GM12874 (cell line): Measurements from ENCODE around the gene POU2F3.

Experiments
- TF ChIP-seq, protein P1 (sequence below): IDR thresholded peaks from 2 replicates; pipeline ENCODE4 v1.5.1; 2011; ENCODE audit warnings: low read depth, mild to moderate bottlenecking, control low read depth, low read length, moderate library complexity; ENCODE audit not compliant: insufficient read depth

The POU2F3 gene

DNA sequence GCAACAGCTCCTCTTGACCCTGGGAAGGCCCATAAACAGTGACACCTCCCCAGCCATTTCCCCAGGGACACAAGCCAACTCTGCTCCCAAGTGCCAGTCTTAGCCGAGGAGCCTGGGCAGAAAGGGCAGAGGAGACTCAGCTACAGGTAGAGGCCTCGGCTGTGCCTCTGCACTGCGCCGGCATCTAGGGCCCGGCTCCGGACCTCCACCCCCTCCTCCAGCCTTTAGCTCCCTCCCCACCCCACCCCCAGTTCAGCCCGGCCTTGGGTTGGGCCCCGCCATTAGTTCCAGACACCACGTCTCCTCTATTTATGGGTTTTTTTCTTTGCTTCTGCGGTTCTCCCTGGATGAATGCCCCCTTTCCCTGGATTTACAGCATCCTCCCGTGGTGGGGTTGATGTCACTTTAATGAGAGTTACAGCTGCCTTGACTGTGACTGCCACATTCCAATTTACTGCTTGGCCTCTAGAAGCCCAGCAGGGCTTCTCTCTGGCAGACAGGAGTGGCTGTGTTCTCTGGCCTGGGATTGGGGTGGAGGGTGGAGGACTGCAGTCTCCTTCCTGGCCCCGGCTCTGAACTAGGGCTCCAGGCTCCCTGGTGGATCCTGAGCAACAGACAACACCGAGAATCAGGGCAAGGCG lies 42.6 kb upstream of the POU2F3 start:
- TF ChIP-seq, protein P1, sequence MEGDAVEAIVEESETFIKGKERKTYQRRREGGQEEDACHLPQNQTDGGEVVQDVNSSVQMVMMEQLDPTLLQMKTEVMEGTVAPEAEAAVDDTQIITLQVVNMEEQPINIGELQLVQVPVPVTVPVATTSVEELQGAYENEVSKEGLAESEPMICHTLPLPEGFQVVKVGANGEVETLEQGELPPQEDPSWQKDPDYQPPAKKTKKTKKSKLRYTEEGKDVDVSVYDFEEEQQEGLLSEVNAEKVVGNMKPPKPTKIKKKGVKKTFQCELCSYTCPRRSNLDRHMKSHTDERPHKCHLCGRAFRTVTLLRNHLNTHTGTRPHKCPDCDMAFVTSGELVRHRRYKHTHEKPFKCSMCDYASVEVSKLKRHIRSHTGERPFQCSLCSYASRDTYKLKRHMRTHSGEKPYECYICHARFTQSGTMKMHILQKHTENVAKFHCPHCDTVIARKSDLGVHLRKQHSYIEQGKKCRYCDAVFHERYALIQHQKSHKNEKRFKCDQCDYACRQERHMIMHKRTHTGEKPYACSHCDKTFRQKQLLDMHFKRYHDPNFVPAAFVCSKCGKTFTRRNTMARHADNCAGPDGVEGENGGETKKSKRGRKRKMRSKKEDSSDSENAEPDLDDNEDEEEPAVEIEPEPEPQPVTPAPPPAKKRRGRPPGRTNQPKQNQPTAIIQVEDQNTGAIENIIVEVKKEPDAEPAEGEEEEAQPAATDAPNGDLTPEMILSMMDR = no peak

DNA sequence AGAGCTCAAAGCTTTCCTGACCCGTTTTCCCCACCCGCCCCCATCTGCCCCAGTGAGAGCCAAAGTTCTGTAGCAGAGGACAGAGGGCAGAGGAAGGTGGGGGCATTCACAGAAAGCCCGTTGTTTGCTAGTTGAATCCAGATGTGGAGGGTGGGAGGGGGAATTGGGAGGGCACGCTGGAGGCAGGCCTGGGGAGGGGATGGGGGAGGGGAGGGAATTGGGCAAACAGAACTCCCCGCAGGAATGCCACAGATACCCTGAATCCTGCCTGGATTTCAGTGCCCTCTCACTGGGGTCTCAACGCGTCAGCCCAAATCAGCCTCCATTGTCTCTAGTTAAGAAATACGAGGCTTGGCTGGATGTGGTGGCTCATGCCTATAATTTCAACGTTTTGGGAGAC lies 42.0 kb upstream of the POU2F3 start:
- TF ChIP-seq, protein P1 = no peak

DNA sequence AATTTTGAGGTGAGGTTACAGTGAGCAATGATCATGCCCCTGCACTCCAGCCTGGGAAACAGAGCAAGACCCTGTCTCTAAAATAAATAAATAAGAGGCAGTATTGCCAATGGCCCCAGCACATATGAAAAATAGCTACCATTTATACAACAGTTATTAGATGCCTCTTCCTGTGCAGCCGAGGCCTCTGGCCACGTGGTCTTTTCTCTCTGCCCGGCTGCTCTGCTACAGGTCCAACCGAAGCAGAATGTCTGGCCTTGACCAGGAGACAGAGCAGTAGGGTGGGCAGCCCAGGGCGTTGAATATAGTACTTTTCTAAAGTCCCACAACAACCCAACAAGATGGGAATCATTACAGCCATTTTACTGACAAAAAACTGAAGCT lies 41.5 kb upstream of the POU2F3 start:
- TF ChIP-seq, protein P1 = no peak

DNA sequence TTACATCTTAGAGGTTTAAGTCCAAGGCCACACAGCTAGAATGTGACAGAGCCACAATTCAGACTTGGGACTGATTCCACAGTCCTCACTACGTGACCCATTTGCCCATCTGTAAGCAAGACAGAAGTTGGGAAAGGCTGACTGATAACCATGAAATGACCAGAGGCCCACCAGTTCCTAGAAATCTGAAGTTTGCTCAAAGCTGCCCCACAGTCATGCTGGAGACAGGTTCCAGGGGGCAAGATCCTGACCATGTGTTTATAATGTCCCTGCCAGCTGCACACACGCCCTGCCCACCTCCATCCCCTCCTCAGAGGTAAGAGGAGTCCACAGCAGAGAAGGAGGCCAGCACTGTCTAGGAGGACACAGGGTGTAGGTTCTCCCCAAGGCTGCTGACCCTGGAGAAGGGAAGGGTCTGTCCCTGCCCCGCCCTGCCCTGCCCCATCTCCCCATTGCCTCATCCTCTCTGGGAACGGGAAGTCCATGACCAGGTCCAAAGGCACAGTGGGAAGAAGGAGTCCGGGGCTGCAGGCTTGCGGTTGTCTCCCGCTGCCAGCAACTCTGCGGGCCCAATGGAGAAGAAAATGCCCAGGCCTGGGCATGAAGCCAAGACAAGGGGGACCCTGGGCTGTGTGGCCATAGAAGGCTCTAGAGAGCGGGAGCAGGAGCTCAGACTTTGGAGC lies 41.0 kb upstream of the POU2F3 start:
- TF ChIP-seq, protein P1 = no peak

DNA sequence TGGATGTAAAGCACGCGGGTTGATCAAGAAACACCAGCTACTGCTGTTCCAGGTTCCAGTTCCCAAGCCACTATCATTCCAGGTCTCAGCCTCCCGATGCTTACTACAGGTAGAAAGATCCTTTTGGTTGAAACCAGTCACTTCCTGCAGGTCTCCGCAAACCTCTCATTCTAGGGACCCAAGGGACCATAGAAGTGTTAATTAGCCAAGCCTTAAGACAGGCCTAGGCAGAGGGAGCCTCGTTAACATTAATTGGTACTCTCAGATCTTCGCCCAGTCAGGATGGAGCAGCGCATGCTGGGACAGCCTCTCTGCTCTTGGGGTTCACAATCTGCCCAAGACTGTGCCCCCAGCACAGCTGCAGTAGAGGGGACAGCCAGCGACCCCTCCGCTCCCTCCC lies 40.3 kb upstream of the POU2F3 start:
- TF ChIP-seq, protein P1 = no peak

DNA sequence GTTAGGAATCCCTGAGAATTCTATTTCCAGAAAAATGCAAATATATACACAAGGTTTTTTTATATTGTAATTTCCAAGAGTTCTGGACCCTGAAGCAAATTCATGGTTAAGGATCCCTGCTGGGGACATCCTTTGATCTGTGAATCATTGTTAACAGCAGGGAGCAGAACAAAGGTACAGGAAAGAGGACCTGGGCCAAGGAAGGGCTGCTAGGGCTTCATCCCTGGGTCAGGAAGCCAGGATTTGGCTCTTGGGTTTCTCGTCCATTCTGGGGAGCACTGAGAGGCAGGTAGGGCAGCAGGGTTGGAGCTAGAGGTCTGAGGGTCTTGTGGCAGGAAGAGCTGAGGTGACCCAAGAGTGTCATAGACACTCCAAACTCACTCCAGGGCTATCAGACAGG lies 39.3 kb upstream of the POU2F3 start:
- TF ChIP-seq, protein P1 = no peak

DNA sequence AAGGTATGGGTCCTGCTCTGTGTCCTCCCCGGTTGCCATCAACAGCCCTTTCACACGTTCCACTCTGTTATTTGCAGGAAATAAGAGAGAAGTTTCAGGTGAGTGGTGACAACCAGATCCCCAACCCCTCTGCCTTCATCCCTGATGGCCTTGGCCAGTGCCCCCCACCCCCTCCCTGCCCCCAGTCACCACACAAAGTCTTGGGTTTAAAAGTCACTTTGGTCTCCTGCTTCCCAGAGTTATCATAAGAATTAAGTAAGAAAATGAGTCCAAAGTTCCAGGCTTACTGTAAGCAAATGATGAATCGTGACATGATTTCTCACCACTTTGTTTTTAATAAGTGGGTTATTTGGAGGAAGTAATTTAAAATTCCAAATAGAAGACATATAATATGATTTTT lies 38.3 kb upstream of the POU2F3 start:
- TF ChIP-seq, protein P1 = no peak
